Endothelial cell of umbilical vein (primary cell): ENCODE results near the gene COG5.

Source experiments
- EZH2 ChIP-seq: IDR thresholded peaks from 2 replicates; pipeline ENCODE4 v1.6.1; 2012; ENCODE audit warnings: borderline replicate concordance, low read depth, mild to moderate bottlenecking, moderate library complexity, low read length, inconsistent platforms; ENCODE audit not compliant: severe bottlenecking
- FOS ChIP-seq: IDR thresholded peaks from 2 replicates; pipeline ENCODE4 v1.6.1; 2011; ENCODE audit warnings: mild to moderate bottlenecking, low read length, moderate library complexity, borderline replicate concordance; ENCODE audit not compliant: insufficient read depth
- POLR2A ChIP-seq: IDR thresholded peaks from 2 replicates; pipeline ENCODE4 v1.6.1; 2012; ENCODE audit warnings: low read depth, mild to moderate bottlenecking, control low read depth, low read length
- POLR2AphosphoS5 ChIP-seq: IDR thresholded peaks from 2 replicates; pipeline ENCODE4 v1.6.1; 2012; ENCODE audit warnings: low read depth, mild to moderate bottlenecking, control low read depth, low read length, moderate library complexity; ENCODE audit not compliant: insufficient read depth
- TF ChIP-seq, protein P1 (sequence below), 2 donors: IDR thresholded peaks; 1 replicate in 1 of 2; 2 replicates in 1 of 2; pipeline ENCODE4 v1.5.1; 2011; ENCODE audit warnings: low read length in 2 of 2, mild to moderate bottlenecking in 2 of 2, moderate library complexity in 2 of 2, control low read depth in 1 of 2, inconsistent platforms in 1 of 2, low read depth in 1 of 2; ENCODE audit not compliant: insufficient read depth in 1 of 2; ENCODE audit errors: extremely low read depth in 1 of 2
- TF ChIP-seq, protein P2 (sequence below): IDR thresholded peaks from 2 replicates; pipeline ENCODE4 v1.6.1; 2011; ENCODE audit not compliant: insufficient read depth, insufficient read length

- TF ChIP-seq, protein P1, sequence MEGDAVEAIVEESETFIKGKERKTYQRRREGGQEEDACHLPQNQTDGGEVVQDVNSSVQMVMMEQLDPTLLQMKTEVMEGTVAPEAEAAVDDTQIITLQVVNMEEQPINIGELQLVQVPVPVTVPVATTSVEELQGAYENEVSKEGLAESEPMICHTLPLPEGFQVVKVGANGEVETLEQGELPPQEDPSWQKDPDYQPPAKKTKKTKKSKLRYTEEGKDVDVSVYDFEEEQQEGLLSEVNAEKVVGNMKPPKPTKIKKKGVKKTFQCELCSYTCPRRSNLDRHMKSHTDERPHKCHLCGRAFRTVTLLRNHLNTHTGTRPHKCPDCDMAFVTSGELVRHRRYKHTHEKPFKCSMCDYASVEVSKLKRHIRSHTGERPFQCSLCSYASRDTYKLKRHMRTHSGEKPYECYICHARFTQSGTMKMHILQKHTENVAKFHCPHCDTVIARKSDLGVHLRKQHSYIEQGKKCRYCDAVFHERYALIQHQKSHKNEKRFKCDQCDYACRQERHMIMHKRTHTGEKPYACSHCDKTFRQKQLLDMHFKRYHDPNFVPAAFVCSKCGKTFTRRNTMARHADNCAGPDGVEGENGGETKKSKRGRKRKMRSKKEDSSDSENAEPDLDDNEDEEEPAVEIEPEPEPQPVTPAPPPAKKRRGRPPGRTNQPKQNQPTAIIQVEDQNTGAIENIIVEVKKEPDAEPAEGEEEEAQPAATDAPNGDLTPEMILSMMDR (IDR thresholded peaks at IDR 0.05; ENCODE audit: extremely low read depth in 1 of 2, insufficient read depth in 1 of 2, low read depth in 1 of 2, low read length in 2 of 2): no peak
- TF ChIP-seq POLR2A (no peak), EZH2 (no peak), POLR2AphosphoS5 (no peak), FOS (no peak)
- TF ChIP-seq, protein P2, sequence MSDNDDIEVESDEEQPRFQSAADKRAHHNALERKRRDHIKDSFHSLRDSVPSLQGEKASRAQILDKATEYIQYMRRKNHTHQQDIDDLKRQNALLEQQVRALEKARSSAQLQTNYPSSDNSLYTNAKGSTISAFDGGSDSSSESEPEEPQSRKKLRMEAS: no peak
These were observed 24.9 kb upstream of the COG5 start for GRCh38 chr7:107588529-107589130.
